GM12891 (cell line): Measurements from ENCODE around the gene C1QTNF8.

ENCODE experiments used
- PAX5 ChIP-seq: IDR thresholded peaks from 2 replicates; pipeline ENCODE4 v1.6.1; 2011; ENCODE audit warnings: low read length, moderate library complexity, mild to moderate bottlenecking; ENCODE audit not compliant: insufficient read depth, severe bottlenecking
- POLR2A ChIP-seq: IDR thresholded peaks from 2 replicates; pipeline ENCODE4 v1.6.1; 2011; ENCODE audit warnings: low read depth, low read length, control low read depth
- POLR2AphosphoS5 ChIP-seq: IDR thresholded peaks from 2 replicates; pipeline ENCODE4 v1.6.1; 2011; ENCODE audit warnings: low read depth, low read length, control low read depth

DNA sequence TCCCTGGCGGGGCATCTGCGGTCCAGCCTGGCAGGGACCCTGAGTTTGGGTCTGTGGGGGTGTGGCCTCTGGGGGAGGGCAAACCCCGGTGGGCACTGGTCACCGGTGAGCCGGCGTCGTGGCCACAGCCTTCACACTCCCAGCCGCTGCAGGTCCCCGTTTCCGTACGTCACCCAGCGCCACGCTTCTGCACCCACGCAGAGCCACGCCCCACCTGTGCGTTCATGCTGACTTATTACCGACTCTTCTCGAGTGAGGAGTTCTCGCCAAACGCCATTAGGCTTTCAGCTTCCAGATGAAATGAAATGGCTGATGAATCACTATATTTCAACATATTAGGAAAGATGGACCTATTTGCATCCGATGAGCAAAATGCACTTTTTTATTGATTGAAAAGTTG is 32.3 kb downstream of the C1QTNF8 start:
- no peak for TF ChIP-seq POLR2A
- TF ChIP-seq POLR2AphosphoS5 = no peak
- no peak for TF ChIP-seq PAX5
